ENCODE results near the gene SDK2.

GRCh38 chr17:73625006-73625405, 19.2 kb downstream of the SDK2 start:
- TF ChIP-seq TAF1 (IDR thresholded peaks at IDR 0.05; ENCODE audit: borderline replicate concordance, insufficient read depth, low read length): no peak
- TF ChIP-seq POLR2AphosphoS5 (IDR thresholded peaks at IDR 0.05; ENCODE audit: low read depth, low read length): no peak
